GM21447 (cell line): ENCODE results near the gene GARIN5A.

Experiments used
- ATAC-seq: cut with Tn5 transposase; IDR thresholded peaks from one replicate; pipeline ENCODE4 v1.9.1; 2021; ENCODE audit not compliant: unreplicated experiment

Gene GARIN5A

GRCh38 chr19:50509366-50509765 lies 32.7 kb upstream of the GARIN5A start:
- no peak for ATAC-seq

DNA sequence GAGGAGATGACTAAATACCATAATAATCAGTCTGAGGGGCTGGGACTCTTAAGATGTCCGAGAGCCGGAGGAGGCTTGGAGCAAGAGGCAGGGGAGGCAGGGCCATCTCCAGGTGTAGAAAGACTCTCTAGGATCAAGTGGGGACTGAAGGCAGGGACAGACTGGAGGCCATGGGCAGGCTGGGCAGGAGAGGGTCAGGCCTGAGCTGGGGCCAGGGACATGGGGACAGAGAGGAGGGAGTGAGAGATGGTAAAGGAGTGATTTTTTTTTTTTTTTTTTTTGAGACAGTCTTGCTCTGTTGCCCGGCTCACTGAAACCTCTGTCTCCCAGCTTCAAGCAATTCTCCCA lies 32.2 kb upstream of the GARIN5A start:
- ATAC-seq = no peak

DNA sequence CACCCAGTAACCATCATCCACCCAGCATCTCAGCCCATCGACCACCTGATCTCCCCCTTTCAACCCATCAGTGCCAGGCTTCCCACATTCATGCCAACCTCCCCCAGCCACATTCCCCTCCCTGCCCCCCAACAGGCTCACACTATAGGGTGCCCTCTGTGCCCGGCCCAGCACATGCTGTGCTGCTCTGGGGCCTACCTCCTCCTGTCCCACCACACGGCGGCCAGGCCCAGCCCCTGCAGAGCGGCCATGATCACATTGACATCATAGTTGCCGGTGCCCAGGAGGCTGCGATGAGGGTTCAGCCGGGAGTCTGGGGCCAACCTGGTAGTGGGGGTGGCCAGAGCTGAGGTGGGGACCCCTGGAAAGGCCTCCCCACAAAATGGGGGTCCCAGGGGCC lies 30.7 kb upstream of the GARIN5A start:
- ATAC-seq = no peak

GRCh38 chr19:50506700-50507099 lies 30.1 kb upstream of the GARIN5A start:
- ATAC-seq = no peak

DNA sequence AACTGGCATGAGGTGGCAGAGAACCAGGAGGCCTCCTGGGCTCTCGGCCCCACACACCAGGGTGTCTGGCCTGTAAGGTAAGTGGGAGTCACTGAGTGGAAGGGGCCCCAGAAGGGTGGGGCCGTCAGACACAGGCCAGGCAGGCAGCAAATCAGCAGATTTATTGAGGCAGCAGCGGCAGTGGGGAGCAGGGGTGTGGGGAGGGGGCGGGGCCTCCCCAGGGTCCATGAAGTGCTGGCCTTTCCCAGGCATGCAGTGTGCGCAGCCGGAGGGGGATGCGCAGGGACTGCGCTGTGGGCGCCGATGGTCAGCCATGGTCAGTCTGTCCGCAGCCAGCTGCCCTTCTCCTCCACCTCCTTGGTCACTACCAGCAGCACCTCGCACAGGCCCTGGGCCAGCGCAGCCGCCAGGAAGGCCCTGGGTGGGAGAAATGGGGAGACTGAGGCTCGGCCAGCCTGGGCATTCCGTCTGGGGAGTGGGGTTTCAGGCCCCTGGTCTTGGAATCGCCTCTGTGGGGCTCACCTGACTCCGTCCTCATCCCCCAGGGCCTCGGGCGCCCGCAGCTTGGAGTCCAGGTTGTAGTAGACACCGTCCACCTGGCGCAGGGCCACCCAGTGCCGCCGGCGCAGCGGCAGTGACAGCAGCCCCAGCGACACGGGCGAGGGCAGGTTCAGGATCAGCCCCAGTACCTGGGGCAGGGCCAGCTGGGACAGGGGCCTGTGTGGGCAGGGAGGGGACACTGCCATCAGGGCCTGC lies 29.4 kb upstream of the GARIN5A start:
- no peak for ATAC-seq

- ATAC-seq = no peak
These were observed 25.2 kb upstream of the GARIN5A start for GRCh38 chr19:50501568-50502475.

DNA sequence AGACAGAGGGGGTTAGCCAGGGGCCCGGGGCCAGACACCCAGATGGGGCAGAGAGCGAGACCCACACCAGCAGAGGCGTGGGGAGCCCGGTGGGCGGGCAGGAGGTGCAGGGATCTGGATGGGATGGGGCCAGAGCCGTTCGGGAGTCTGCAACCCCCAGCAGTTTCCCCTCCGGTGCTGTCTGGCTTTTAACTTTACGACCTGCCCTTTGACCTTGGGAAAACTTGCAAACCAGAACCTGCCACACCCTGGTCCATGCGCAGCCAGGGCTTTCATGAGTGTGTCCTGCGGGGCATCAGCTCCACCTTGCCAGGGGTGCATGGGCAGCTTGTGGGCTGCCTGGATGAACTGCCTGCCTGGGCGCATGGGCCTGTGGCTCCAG lies 24.5 kb upstream of the GARIN5A start:
- no peak for ATAC-seq

DNA sequence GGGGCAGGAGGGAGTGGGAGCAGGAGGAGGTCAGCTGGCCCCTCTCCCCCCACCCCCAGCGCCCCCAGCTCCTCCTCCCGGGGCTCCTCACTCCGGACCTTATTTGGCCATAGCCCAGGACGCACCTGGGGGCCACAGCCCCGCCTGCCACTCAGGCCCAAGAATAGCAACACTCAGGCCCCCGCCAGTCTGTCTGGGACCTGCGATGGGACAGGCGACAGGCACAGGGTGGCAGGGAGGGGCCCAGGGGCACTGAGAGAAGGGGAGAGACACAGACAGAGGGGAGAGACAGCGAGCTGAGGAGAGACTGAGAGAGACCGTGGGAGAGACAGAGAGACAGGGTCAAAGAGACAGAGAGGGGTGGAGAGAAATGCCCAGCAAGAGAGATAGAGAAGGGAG lies 24.1 kb upstream of the GARIN5A start:
- ATAC-seq = no peak

- ATAC-seq = no peak
These were observed 23.6 kb upstream of the GARIN5A start for GRCh38 chr19:50500060-50500752.

- no peak for ATAC-seq
These were observed 21.8 kb upstream of the GARIN5A start for GRCh38 chr19:50498219-50499056.

DNA sequence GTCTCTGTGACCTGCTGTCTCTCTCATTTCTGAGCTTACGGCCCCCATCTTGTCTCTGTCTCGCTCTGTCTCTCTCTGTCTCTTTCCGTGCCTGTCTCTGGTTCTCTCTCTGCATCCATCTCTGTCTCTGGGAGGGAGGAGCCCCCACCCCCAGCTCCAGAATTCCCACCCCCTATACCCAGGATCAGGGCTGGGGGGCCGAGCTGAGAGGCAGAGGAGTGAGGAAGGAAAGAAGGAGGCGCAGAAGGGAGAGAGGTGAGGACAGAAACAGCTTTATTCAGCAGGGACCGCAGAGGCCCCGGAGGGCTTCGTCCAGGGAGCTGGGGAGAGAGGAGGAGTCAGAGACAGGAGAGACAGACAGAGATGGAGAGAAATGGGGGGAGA lies 20.4 kb upstream of the GARIN5A start:
- no peak for ATAC-seq

GRCh38 chr19:50496189-50497021 lies 19.8 kb upstream of the GARIN5A start:
- no peak for ATAC-seq

- no peak for ATAC-seq
These were observed 18.4 kb upstream of the GARIN5A start for GRCh38 chr19:50495020-50495531.

DNA sequence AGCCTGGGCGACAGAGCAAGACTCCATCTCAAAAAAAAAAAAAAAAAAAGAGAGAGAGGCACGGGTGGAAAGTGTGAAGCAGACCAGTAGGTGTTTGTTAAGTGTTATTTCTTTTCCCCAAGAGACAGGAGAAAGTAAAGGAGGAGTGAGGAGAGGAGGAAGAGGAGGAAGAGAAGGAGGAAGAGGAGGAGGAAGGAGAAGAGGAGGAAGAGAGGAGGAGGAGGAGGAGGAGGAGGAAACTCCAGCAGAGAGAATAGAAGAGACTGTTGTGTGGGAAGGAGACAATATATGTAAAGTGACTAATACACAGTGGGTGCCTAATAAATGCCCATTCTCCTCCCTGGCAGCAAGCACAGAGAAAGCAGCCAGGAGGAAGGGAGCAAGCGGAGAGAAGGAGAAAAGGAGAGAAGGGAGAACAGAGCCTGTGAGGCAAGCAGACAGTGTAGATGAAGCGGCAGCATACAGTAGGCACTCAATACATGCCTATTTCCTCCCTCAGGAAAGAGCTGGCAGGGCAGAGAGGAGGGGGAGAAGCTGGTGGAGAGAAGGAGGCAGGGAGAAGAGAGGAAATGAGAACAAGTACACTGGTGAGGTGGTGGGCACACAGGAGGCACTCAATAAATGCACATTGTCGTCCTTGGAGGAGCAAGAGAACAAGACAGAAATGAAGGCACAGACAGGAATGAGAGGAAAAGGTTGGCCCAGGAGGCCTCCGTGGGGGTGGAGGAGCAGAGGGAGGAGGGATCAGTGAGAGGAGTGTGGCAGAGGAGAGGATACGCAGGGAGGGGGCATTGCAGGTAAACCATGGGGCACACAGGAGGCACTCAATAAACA lies 17.8 kb upstream of the GARIN5A start:
- no peak for ATAC-seq

DNA sequence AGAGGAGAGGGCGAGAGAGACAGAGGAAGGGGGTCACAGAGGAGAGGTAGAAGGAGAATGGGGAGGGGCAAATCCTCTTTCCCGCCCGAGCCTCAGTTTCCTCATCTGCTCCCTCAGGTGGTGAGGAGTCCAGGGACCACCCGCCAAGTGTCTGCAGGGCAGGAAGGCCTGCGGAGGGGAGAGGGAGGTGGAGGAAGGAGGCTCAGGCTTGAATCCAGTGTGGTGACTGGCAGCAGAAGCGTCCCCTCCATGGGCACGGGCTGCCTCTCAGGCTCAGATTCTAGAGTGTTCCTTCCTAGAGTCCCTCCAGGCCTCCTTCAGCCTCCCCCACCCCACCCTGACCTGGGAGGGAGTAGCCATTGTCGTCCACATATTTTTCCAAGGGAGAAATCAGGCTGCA lies 16.5 kb upstream of the GARIN5A start:
- ATAC-seq = no peak

DNA sequence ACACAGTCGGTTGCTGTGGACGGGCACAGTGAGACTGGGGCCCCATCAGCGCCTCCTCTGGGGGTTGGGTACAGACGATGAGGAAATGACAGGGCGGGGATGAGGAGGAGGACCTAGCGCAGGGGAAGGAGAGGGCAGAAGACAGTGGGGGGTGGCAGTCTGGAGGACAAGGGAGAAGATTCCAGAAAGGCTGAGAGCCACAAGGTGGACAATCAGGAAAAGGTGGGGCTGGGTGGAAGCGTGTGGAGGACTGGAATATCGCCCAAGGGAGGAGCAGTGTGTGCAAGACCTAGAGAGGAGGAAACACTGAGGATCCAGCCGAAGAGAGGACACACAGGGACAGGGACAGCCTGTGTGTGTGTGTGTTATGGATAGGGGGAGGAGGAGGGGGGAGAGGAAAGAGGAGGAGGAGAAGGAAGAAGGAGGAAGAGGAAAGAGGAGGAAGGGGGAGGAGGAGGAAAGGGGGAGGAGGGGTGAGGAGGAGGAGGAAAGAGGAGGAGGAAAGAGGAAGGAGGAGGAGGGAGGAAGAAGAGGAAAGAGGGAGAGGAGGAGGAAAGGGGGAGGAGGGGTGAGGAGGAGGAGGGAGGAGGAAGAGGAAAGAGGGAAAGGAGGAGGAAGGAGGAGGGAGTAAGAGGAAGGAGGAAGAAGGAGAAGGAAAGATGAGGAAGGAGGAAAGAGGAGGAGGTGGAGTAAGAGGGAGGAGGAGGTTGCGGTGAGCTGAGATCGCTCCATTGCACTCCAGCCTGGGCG lies 15.8 kb upstream of the GARIN5A start:
- ATAC-seq = no peak

GRCh38 chr19:50490991-50491472 lies 14.4 kb upstream of the GARIN5A start:
- no peak for ATAC-seq

DNA sequence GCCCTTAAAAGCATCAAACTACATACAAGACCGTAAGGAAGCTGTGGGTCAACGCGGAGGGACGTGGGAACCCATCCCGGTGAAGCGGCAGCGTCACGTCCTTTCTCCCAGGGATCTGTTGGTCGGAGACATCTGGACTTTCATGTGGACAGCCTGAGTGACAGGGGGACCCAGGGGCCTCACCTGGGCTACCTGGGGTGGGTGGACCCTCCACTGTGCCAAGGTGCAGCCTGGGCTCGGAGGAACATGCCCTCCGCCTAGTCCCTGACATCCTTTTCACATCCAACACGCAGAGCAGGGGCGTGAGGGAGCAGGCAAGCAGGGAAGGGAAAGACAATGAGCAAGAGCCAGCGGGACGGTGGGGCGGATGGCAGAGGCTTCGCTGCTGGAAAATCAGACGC lies 13.8 kb upstream of the GARIN5A start:
- no peak for ATAC-seq
